ENCODE data around the gene TRAPPC10.
A peak's percentile ranks its signal among the peaks of the same experiment; 100 is the strongest.

TRAPPC10 gene

GRCh38 chr21:44049182-44049581 lies 37.1 kb downstream of the TRAPPC10 start:
- peaks cover 32% of the 10 kb centered on the region for H3K36me3 Mint-ChIP-seq (ENCODE audit: low read depth)
- H3K4me3 Mint-ChIP-seq, result no peak overlapping the region
- H3K27ac Mint-ChIP-seq, result peak overlapping the region; percentile 27
- DNase-seq (ENCODE audit: low spot score), result no peak
- H3K9me3 Mint-ChIP-seq, result no peaks in the 10 kb centered on the region
- no peaks in the 10 kb centered on the region for H3K27me3 Mint-ChIP-seq (ENCODE audit: low read depth)
- H3K4me1 Mint-ChIP-seq (ENCODE audit: low read depth), result peaks cover 4% of the 10 kb centered on the region

GRCh38 chr21:44049606-44050005 lies 37.5 kb downstream of the TRAPPC10 start:
- no peak for DNase-seq (ENCODE audit: low spot score)
- Mint-ChIP-seq H3K36me3 (ENCODE audit: low read depth) (peaks cover 31% of the 10 kb centered on the region), H3K27ac (peak overlapping the region; percentile 27), H3K4me3 (no peak overlapping the region), H3K9me3 (no peaks in the 10 kb centered on the region), H3K4me1 (ENCODE audit: low read depth) (peaks cover 6% of the 10 kb centered on the region), H3K27me3 (ENCODE audit: low read depth) (no peaks in the 10 kb centered on the region)

- peaks cover 7% of the 10 kb centered on the region for H3K4me1 Mint-ChIP-seq (ENCODE audit: low read depth)
- DNase-seq (ENCODE audit: low spot score), result no peak
- peaks cover 35% of the 10 kb centered on the region for H3K36me3 Mint-ChIP-seq (ENCODE audit: low read depth)
- no peak overlapping the region for H3K4me3 Mint-ChIP-seq
- H3K27me3 Mint-ChIP-seq (ENCODE audit: low read depth), result no peaks in the 10 kb centered on the region
- H3K27ac Mint-ChIP-seq, result no peak overlapping the region
- no peaks in the 10 kb centered on the region for H3K9me3 Mint-ChIP-seq
Measured at GRCh38 chr21:44050276-44050675, 38.2 kb downstream of the TRAPPC10 start.

- Mint-ChIP-seq H3K9me3 (no peaks in the 10 kb centered on the region), H3K27me3 (ENCODE audit: low read depth) (no peaks in the 10 kb centered on the region), H3K36me3 (ENCODE audit: low read depth) (peaks cover 42% of the 10 kb centered on the region), H3K4me3 (no peak overlapping the region), H3K27ac (no peak overlapping the region), H3K4me1 (ENCODE audit: low read depth) (peaks cover 9% of the 10 kb centered on the region)
- no peak for DNase-seq (ENCODE audit: low spot score)
Measured at GRCh38 chr21:44051462-44051941, 39.4 kb downstream of the TRAPPC10 start.

- Mint-ChIP-seq H3K27ac (no peak overlapping the region), H3K27me3 (ENCODE audit: low read depth) (no peaks in the 10 kb centered on the region), H3K9me3 (no peaks in the 10 kb centered on the region), H3K4me3 (no peak overlapping the region), H3K4me1 (ENCODE audit: low read depth) (peaks cover 12% of the 10 kb centered on the region), H3K36me3 (ENCODE audit: low read depth) (peaks cover 42% of the 10 kb centered on the region)
- DNase-seq (ENCODE audit: low spot score), result no peak
Measured at GRCh38 chr21:44052071-44052829, 40.1 kb downstream of the TRAPPC10 start.

- Mint-ChIP-seq H3K36me3 (ENCODE audit: low read depth) (peaks cover 37% of the 10 kb centered on the region), H3K27me3 (ENCODE audit: low read depth) (no peaks in the 10 kb centered on the region), H3K4me3 (no peak overlapping the region), H3K27ac (no peak overlapping the region), H3K4me1 (ENCODE audit: low read depth) (peaks cover 12% of the 10 kb centered on the region), H3K9me3 (no peaks in the 10 kb centered on the region)
- no peak for DNase-seq (ENCODE audit: low spot score)
Measured at GRCh38 chr21:44052830-44053226, 40.7 kb downstream of the TRAPPC10 start.

GRCh38 chr21:44053567-44053966 lies 41.5 kb downstream of the TRAPPC10 start:
- Mint-ChIP-seq H3K27me3 (ENCODE audit: low read depth) (no peaks in the 10 kb centered on the region), H3K4me1 (ENCODE audit: low read depth) (peaks cover 14% of the 10 kb centered on the region), H3K27ac (no peak overlapping the region), H3K36me3 (ENCODE audit: low read depth) (peaks cover 39% of the 10 kb centered on the region), H3K4me3 (no peak overlapping the region), H3K9me3 (no peaks in the 10 kb centered on the region)
- no peak for DNase-seq (ENCODE audit: low spot score)

- H3K9me3 Mint-ChIP-seq, result no peaks in the 10 kb centered on the region
- H3K27me3 Mint-ChIP-seq (ENCODE audit: low read depth), result no peaks in the 10 kb centered on the region
- H3K36me3 Mint-ChIP-seq (ENCODE audit: low read depth), result peaks cover 43% of the 10 kb centered on the region
- H3K4me1 Mint-ChIP-seq (ENCODE audit: low read depth), result peaks cover 12% of the 10 kb centered on the region
- no peak overlapping the region for H3K4me3 Mint-ChIP-seq
- no peak for DNase-seq (ENCODE audit: low spot score)
- H3K27ac Mint-ChIP-seq, result peak overlapping the region; percentile 17
Measured at GRCh38 chr21:44054710-44055109, 42.6 kb downstream of the TRAPPC10 start.

- Mint-ChIP-seq H3K4me1 (ENCODE audit: low read depth) (peaks cover 12% of the 10 kb centered on the region), H3K27ac (peak overlapping the region; percentile 1), H3K4me3 (no peak overlapping the region), H3K9me3 (no peaks in the 10 kb centered on the region), H3K36me3 (ENCODE audit: low read depth) (peaks cover 45% of the 10 kb centered on the region), H3K27me3 (ENCODE audit: low read depth) (no peaks in the 10 kb centered on the region)
- no peak for DNase-seq (ENCODE audit: low spot score)
Measured at GRCh38 chr21:44057055-44057454, 44.9 kb downstream of the TRAPPC10 start.

- peak overlapping the region; percentile 31 for H3K4me3 Mint-ChIP-seq
- peak; percentile 56 for DNase-seq (ENCODE audit: low spot score)
- peaks cover 43% of the 10 kb centered on the region for H3K36me3 Mint-ChIP-seq (ENCODE audit: low read depth)
Measured at GRCh38 chr21:44057960-44058651, 46.0 kb downstream of the TRAPPC10 start.

GRCh38 chr21:44058652-44058964 lies 46.5 kb downstream of the TRAPPC10 start:
- peaks cover 12% of the 10 kb centered on the region for H3K4me1 Mint-ChIP-seq (ENCODE audit: low read depth)

More at GRCh38 chr21:44057960-44058651, 46.0 kb downstream of the TRAPPC10 start:
- Mint-ChIP-seq H3K9me3 (no peaks in the 10 kb centered on the region), H3K27me3 (ENCODE audit: low read depth) (no peaks in the 10 kb centered on the region), H3K27ac (peak overlapping the region; percentile 83), H3K4me1 (ENCODE audit: low read depth) (peaks cover 12% of the 10 kb centered on the region)

GRCh38 chr21:44058981-44059380 lies 46.9 kb downstream of the TRAPPC10 start:
- DNase-seq (ENCODE audit: low spot score), result no peak
- H3K4me3 Mint-ChIP-seq, result no peak overlapping the region
- peaks cover 47% of the 10 kb centered on the region for H3K36me3 Mint-ChIP-seq (ENCODE audit: low read depth)
- H3K27me3 Mint-ChIP-seq (ENCODE audit: low read depth), result no peaks in the 10 kb centered on the region
- H3K4me1 Mint-ChIP-seq (ENCODE audit: low read depth), result peaks cover 13% of the 10 kb centered on the region
- no peaks in the 10 kb centered on the region for H3K9me3 Mint-ChIP-seq
- H3K27ac Mint-ChIP-seq, result peak overlapping the region; percentile 29

More at GRCh38 chr21:44058652-44058964, 46.5 kb downstream of the TRAPPC10 start:
- no peak for DNase-seq (ENCODE audit: low spot score)
- peak overlapping the region; percentile 44 for H3K27ac Mint-ChIP-seq
- peaks cover 44% of the 10 kb centered on the region for H3K36me3 Mint-ChIP-seq (ENCODE audit: low read depth)
- no peaks in the 10 kb centered on the region for H3K27me3 Mint-ChIP-seq (ENCODE audit: low read depth)
- no peaks in the 10 kb centered on the region for H3K9me3 Mint-ChIP-seq
- H3K4me3 Mint-ChIP-seq, result peak overlapping the region; percentile 13

GRCh38 chr21:44059710-44060109 lies 47.6 kb downstream of the TRAPPC10 start:
- Mint-ChIP-seq H3K36me3 (ENCODE audit: low read depth) (peaks cover 48% of the 10 kb centered on the region), H3K27ac (no peak overlapping the region), H3K4me1 (ENCODE audit: low read depth) (peaks cover 15% of the 10 kb centered on the region), H3K27me3 (ENCODE audit: low read depth) (no peaks in the 10 kb centered on the region), H3K4me3 (no peak overlapping the region), H3K9me3 (no peaks in the 10 kb centered on the region)
- no peak for DNase-seq (ENCODE audit: low spot score)

GRCh38 chr21:44062380-44062779 lies 50.3 kb downstream of the TRAPPC10 start:
- no peaks in the 10 kb centered on the region for H3K9me3 Mint-ChIP-seq
- H3K4me1 Mint-ChIP-seq (ENCODE audit: low read depth), result peaks cover 28% of the 10 kb centered on the region
- no peak overlapping the region for H3K27ac Mint-ChIP-seq
- no peak for DNase-seq (ENCODE audit: low spot score)
- no peaks in the 10 kb centered on the region for H3K27me3 Mint-ChIP-seq (ENCODE audit: low read depth)
- H3K36me3 Mint-ChIP-seq (ENCODE audit: low read depth), result peaks cover 51% of the 10 kb centered on the region
- no peak overlapping the region for H3K4me3 Mint-ChIP-seq
